Stimulated activated CD4-positive, alpha-beta T cell treated with anti-CD3 and anti-CD28 coated beads, Interleukin-2, amount 100 ng/mL, for 24 hours (primary cell): ENCODE measurements around the gene HIGD2A.

ENCODE experiments used
- DNase-seq, 2 donors: peaks; one replicate each; pipeline ENCODE4 v3.0.0-alpha.2; 2020

Gene HIGD2A

DNA sequence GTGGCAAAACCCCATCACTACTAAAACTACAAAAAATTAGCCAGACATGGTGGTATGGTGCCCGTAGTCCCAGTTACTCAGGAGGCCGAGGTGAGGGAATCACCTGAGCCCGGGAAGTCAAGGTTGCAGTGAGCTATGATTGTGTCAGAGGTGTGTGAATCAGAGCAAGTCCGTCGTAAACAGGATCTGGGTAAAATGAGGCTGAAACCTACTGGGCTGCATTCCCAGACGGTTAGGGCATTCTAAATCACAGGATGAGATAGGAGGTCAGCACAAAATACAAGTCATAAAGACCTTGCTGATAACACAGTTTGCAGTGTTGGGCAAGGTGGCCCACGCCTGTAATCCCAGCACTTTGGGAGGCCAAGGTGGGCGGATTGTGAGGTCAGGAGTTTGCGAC, 29.7 kb downstream of the HIGD2A start:
- DNase-seq, result no peak

DNA sequence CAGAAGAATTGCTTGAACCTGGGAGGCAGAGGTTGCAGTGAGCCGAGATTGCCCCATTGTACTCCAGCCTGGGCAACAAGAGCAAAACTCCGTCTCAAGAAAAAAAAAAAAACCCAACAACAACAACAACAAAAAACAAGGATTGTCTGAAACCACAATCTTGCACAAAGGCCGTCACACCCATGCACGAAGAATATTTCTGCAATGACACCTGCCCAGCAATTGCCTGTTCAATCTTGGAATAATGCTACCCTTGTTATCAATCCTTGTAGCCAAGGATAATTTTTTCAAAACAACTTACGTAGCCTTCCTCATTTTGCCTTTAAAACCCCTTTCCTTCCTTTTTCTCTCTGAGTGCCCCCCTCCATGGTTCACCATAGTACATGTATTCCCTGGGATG, 31.5 kb downstream of the HIGD2A start:
- DNase-seq, result no peak

DNA sequence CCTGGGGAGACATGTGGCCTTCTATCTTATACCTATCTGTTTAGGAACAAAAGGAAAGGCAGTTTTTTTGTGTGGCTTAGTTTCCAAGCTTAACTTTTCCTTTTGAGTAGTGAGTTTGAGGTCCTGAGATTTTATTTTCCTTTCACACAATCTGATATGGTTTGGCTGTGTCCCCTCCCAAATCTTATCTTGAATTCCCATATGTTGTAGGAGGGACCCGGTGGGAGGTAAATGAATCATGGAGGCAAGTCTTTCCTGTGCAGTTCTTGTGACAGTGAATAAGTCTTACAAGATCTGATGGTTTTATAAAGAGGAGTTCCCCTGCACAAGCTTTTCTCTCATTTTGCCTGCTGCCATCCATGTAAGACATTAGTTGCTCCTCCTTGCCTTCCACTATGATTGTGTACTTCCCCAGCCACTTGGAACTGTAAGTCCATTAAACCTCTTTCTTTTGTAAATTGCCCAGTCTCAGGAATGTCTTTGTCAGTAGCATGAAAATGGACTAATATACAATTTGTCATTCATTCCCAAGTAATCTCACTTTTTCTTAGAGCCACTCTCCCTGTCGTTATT, 32.5 kb downstream of the HIGD2A start:
- DNase-seq, result no peak

DNA sequence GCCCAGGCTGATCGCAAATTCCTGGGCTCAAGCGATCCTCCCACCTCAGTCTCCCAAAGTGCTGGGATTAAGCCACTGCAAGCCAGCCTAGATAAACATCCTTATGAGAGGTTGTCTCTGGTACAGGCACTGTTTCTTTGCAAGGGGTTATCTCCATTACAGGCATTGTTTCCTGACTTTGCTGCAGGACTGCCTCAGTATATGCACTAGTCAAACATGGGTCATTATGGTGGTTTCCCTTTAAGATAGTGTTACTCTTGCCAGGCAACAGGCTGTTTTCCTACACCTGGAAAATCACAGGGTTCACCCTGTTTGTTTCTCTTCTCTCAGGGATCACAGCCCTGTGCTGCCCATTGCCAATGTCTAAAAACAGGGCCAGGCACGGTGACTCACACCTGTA, 35.6 kb downstream of the HIGD2A start:
- no peak for DNase-seq

DNA sequence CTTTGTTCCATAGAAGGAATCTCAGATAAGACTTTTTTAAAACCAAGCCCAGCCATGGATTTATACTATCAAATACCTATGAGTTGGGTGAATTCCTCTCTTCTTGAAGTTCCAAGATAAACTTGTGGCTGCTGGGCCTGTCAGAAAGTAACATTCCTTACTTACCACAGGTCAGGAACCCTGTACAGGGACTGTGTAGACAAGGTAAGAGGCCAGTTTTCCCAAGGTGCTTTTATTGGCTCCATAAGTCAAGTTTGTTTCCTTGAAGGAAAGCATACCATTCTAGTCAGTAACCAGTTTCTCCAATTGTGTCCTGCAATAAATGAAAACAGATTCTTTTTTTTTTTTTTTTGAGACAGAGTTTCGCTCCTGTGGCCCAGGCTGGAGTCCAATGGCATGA, 36.6 kb downstream of the HIGD2A start:
- DNase-seq, result no peak

DNA sequence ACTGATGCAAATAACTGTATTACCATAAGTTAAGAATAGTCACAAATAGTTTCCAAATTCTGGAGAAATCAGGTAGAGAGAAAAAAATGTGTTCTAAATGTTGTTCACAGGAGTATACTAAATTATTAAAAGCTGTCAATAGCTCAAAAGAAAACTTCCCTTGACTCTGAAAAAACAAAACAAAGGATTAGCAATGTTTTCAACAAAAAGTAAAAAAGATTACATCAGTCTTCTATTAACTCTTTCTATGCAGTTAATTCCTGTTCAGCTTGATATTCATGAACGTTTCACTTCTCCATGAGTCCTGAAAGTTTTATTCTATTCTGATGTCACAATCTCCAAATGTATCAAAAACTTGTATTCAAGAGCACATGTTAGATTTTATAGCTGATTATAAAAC, 37.2 kb downstream of the HIGD2A start:
- no peak for DNase-seq

DNA sequence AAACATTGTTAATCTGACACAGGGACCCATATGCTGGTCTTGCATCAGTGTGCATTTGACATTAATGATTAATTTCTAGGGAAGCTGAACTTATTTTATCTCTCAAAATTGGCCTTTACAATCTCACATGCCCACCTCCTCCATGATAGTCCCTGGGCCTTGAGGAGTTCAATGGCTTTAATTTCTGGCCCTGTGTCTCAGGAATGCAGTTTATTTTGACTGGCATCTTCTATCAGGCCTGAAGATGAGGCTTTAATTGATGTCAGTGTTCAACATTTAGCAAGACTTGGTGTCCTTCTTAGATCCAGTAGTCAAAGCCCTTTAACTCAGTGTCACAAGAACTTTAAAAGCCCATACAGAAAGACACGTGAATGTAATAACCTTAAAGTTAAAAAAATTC, 38.3 kb downstream of the HIGD2A start:
- no peak for DNase-seq

DNA sequence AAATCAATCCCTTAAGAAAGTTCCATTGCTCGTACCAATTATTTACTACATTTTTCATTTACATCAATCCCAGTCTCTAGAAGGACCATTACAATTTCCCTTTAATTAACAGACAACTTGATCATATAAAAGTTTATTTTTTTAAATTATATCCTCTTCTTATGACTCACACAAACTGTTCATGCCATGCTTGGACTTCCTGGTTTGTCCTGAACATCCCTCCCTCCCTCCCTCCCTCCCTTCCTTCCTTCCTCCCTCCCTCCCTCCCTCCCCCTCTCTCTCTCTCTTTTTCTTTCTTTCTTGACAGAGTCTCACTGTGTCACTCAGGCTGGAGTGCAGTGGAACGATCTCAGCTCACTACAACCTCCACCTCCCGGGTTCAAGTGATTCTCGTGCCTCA, 39.4 kb downstream of the HIGD2A start:
- DNase-seq, result no peak

DNA sequence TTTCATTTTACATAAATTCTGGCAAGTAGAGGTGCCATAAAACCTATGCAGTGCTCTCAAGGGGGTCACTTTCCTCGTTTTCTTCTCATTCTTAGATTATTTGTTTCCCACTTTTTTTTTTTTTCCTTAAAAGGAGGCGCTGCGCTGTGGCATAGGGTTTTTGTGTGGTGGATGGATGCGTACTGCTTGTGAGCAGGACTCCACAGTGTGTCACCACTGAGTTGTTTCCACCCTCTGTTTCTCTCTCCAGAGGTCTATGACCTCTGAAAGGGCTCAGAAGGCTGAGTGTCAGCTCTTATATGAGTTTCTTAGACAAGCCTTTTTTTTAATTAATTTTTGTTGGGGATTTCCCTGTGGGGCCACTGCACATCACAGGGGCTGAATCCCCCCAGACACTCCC, 41.4 kb downstream of the HIGD2A start:
- no peak for DNase-seq

DNA sequence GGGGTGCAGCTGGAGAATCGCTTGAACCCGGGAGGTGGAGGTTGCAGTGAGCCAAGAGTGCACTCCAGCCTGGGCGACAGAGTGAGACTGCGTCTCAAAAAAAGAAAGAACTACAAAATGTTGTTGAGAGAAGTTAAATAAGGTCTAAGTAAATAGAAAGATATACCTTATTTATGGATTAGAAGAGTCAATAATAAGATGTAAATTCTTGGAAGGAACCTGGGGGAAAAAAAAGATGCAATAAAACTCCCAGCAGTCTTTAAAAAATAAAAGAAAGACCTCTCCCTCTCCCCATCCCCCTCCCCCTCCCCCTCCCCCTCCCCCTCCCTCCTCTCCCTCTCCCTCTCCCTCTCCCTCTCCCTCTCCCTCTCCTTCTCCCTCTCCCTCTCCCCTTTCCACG, 44.2 kb downstream of the HIGD2A start:
- DNase-seq, result no peak

DNA sequence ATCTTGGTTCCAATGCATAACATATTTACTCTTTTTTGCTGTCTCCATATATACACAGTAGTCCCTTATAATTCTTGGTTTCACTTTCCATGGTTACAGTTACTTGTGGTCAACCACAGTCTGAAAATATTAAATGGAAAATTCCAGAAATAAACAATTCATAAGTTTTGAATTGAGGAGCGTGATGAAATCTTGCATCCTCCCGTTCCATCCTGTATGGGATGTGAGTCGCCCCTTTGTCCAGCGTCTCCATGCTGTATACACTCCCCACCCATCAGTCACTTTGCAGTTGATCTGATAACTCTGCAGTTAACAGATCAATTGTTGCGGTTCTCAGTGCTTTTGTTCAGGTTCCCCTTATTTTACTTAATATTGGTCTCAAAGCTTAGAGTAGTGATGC, 48.1 kb downstream of the HIGD2A start:
- no peak for DNase-seq

DNA sequence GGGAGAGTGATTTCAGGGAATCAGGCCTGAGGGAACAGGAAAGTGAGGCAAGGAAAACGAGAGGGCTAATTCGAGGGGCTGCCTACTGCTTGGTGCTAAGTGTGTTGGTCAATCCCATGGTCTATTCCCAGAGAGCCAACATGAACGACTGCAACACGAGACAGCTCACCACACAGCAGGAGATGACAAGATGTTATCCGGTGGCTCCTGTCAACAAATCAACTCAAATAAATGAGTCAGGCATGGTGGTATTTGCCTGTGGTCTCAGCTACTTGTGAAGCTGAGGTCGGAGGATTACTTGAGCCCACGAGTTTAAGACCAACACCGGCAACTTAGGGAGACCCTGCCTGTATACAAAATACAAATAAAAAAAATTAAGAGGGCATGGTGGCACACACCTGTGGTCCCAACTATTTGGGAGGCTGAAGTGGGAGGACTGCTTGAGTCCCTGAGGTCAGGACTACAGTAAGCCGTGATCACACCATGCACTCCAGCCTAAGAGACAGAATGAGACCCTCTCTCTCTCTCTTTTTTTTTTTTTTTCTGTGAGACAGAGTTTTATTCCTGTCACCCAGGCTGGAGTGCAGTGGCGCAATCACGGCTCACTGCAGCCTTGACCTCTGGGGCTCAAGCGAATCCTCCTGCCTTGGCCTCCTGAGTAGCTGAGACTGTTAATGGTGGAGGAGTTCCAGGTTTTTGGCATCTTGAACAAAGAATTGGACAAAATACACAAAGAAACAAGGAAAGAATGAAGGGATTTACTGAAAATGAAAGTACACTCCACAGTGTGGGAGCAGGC, 50.6 kb downstream of the HIGD2A start:
- no peak for DNase-seq
